ENCODE data around the gene EPB41L1.

EPB41L1 gene

DNA sequence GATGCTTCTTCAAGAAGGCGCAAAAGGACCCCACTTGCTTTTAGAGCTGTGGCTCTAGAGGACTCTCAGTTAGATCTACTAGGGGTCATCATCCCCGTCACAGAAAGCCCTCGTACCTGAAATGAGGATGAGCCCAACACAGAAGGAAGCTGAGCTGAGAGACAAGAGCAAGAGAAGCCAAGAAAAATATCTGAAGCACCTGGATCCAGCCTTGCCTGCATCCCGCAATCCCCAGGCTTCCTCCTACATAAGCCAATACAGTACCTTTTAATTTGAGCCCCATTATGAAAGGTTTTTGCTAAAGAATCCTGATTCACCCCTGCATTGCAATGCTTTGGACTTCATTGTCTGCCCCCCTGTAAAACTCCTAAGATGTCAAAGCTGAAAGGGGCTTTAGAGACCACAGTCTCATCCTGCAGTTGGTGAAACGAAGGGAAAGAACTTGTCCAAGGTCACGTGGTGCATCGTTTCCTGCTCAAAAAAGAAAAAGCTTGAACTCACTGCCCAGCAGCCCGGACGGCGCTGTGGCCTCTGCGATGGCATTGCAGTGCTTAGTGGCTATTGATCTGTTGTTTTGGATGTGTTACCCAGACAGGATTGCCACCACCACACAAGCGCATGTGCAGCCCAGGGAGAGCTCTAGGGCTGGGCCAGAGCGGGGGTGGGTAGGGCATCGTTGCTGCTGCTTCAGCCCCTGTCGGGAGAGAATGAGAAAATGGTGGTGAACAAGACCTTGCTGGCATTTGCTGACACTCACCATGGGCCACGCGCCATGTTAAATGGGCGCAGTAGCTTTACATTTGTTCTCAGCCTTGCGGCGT is 110.1 kb downstream of the EPB41L1 start:
- Mint-ChIP-seq H3K4me1 (peaks cover 31% of the 10 kb centered on the region), H3K27ac (no peak overlapping the region), H3K9me3 (no peaks in the 10 kb centered on the region), H3K36me3 (ENCODE audit: low read depth) (no peaks in the 10 kb centered on the region), H3K27me3 (ENCODE audit: low read depth) (no peaks in the 10 kb centered on the region), H3K4me3 (no peak overlapping the region)
- TF ChIP-seq, protein P1, sequence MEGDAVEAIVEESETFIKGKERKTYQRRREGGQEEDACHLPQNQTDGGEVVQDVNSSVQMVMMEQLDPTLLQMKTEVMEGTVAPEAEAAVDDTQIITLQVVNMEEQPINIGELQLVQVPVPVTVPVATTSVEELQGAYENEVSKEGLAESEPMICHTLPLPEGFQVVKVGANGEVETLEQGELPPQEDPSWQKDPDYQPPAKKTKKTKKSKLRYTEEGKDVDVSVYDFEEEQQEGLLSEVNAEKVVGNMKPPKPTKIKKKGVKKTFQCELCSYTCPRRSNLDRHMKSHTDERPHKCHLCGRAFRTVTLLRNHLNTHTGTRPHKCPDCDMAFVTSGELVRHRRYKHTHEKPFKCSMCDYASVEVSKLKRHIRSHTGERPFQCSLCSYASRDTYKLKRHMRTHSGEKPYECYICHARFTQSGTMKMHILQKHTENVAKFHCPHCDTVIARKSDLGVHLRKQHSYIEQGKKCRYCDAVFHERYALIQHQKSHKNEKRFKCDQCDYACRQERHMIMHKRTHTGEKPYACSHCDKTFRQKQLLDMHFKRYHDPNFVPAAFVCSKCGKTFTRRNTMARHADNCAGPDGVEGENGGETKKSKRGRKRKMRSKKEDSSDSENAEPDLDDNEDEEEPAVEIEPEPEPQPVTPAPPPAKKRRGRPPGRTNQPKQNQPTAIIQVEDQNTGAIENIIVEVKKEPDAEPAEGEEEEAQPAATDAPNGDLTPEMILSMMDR (IDR thresholded peaks at IDR 0.05; ENCODE audit: unreplicated experiment in 3 of 3), result no peak

DNA sequence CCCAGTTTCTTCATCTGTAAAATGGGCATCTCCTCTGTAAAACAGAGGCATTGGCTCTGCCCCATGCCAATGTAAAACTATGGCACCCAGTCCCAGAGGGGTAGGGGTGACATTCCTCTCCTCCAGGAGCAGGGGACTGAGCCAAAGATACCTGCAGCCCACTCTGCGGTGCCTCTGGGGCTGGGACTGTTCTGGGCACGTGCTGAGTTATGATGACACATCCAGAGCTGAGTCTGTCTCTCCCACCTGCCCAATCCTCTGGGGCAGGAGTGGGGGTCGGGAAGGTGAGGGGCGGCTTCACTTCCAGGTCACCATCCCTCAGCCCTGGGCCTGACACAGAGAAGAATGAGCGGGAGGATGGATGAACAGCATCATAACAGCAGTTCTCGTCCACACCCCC is 111.6 kb downstream of the EPB41L1 start:
- TF ChIP-seq, protein P1 (IDR thresholded peaks at IDR 0.05; ENCODE audit: unreplicated experiment in 3 of 3), result no peak
- no peaks in the 10 kb centered on the region for H3K27me3 Mint-ChIP-seq (ENCODE audit: low read depth)
- no peak overlapping the region for H3K27ac Mint-ChIP-seq
- H3K4me3 Mint-ChIP-seq, result no peak overlapping the region
- peaks cover 24% of the 10 kb centered on the region for H3K4me1 Mint-ChIP-seq
- no peaks in the 10 kb centered on the region for H3K36me3 Mint-ChIP-seq (ENCODE audit: low read depth)
- H3K9me3 Mint-ChIP-seq, result no peaks in the 10 kb centered on the region

DNA sequence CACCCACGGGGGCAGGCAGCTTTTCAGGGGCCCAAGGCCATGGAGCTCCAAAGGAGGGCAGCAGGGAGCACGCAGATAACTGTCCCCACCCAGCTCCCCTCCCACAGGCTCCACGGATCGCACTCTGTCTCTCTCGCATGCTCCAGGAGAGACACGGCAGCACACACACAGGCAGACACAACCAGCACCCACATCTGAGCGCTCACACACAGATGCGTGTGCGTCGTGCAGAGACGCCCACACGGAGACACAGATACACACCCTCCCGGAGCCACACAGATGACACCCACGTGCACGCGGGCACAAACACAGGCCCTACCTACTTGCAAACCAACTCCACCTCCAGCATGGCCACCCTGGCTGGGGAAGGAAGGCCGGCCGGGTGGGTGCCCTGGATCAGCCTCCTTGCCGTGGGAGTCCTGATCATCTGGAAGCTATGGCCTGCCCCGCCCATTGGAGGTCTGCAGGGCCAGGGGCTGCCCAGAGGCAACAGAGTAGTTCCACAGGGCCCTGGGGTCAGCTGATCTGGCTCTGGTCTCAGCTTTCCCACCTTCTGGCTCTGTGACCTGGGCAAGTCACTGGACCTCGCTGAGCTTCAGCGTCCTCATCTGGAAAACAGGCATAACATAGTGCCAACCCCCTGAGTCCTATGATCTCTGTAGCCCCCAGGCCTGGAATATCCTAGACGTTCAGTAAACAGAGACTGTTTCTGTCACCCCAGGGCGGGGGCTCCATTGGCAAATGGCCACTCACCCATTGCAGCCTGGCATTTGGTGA is 113.3 kb downstream of the EPB41L1 start:
- H3K36me3 Mint-ChIP-seq (ENCODE audit: low read depth), result no peaks in the 10 kb centered on the region
- H3K4me3 Mint-ChIP-seq, result no peak overlapping the region
- H3K9me3 Mint-ChIP-seq, result no peaks in the 10 kb centered on the region
- peak overlapping the region; percentile 35 to 84 (median 67) for H3K27ac Mint-ChIP-seq
- TF ChIP-seq, protein P1 (IDR thresholded peaks at IDR 0.05; ENCODE audit: unreplicated experiment in 3 of 3), result no peak
- H3K27me3 Mint-ChIP-seq (ENCODE audit: low read depth), result no peaks in the 10 kb centered on the region
- H3K4me1 Mint-ChIP-seq, result peaks cover 17% of the 10 kb centered on the region

DNA sequence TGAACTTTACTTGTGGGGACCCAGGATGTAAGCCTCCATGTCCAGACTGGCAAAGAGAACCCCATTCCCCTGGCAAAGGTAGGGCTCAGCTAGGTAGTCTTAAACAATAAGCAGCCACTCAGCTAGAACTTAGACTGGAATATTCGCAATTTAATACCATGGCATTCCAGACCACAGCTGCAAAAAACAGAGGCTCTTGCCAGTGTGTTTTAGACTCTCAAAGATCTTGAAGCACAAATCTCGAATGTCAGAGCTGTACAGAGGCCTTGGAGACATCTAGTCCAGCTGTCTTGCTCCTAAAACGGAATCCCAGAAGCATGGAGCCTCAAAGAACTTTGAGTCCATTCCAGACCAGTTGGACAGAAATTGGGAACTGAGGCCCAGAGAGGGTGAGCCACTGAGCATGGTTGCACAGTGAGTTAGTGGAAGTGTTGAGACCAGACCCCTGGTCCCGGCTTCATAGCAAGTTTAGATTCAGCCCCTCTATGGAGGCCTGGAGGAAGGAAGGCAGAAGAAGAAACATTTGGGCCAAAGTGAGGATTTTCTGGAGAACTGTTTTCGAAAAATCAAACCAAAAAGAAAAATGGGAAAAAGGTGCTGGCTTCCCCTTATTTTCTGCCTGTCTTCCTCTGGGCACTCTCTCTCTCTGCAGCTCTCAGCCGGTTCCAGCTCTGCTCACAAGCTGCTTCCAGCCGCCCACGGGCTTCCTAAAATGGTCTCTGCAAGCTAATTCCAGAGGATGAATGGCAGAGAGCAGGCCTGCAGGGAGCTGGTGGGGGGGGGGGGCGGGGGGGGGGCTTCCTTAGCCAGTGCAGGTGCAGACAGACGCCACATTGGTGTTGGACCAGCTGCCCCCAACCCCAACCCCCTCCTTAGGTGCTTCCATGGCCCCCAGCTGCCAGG is 114.2 kb downstream of the EPB41L1 start:
- TF ChIP-seq, protein P1 (IDR thresholded peaks at IDR 0.05; ENCODE audit: unreplicated experiment in 3 of 3), result no peak
- Mint-ChIP-seq H3K36me3 (ENCODE audit: low read depth) (no peaks in the 10 kb centered on the region), H3K27ac (peak overlapping the region; percentile 67 to 88 (median 84)), H3K4me1 (peaks cover 17% of the 10 kb centered on the region), H3K4me3 (peak overlapping the region in 1 of 3 experiments; percentile 68), H3K27me3 (ENCODE audit: low read depth) (no peaks in the 10 kb centered on the region), H3K9me3 (no peaks in the 10 kb centered on the region)

DNA sequence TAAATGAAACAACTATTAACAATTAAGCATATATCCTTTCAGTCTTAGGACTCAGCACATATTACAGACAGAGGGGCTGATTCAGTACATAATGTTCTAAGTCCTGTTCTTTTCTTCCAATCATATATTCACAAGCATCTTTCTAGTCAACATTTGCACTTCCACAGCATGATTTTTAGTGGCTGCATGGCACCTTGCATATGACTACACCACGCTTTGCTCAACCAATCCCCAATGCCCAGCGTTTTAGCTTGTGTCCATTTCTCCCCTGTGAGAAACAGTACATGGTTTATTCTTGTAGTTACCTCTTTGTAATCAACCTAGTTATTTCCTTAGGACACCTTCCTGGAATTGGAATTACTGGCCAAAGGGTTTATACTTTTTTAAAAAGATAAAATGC is 115.0 kb downstream of the EPB41L1 start:
- Mint-ChIP-seq H3K36me3 (ENCODE audit: low read depth) (no peaks in the 10 kb centered on the region), H3K4me1 (peaks cover 23% of the 10 kb centered on the region), H3K27ac (no peak overlapping the region), H3K27me3 (ENCODE audit: low read depth) (peaks cover 3% of the 10 kb centered on the region), H3K4me3 (no peak overlapping the region), H3K9me3 (no peaks in the 10 kb centered on the region)
- TF ChIP-seq, protein P1 (IDR thresholded peaks at IDR 0.05; ENCODE audit: unreplicated experiment in 3 of 3), result no peak

Data from nephron (organoid).